ENCODE data around the gene TOB2.

DNA sequence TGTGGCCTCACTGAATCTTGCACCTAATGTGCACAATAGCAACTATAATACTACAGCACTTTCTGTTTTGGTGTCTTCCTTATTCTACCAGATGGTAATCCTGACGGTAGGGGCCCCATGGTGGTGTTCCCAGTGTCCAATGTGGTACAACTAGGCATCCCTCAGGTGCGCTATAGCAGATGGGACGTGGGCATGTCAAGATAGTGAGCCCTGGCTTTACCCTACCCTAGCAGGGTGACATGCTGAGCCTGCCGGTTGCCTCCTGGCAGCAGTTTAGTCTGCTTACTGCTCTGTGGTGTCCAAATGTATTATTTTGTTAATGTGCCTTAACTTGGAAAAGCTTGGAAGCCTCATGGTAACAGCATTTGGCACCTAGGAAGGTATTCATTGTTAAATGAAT, 41.5 kb upstream of the TOB2 start:
- TF ChIP-seq, protein P1, sequence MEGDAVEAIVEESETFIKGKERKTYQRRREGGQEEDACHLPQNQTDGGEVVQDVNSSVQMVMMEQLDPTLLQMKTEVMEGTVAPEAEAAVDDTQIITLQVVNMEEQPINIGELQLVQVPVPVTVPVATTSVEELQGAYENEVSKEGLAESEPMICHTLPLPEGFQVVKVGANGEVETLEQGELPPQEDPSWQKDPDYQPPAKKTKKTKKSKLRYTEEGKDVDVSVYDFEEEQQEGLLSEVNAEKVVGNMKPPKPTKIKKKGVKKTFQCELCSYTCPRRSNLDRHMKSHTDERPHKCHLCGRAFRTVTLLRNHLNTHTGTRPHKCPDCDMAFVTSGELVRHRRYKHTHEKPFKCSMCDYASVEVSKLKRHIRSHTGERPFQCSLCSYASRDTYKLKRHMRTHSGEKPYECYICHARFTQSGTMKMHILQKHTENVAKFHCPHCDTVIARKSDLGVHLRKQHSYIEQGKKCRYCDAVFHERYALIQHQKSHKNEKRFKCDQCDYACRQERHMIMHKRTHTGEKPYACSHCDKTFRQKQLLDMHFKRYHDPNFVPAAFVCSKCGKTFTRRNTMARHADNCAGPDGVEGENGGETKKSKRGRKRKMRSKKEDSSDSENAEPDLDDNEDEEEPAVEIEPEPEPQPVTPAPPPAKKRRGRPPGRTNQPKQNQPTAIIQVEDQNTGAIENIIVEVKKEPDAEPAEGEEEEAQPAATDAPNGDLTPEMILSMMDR (conservative IDR thresholded peaks at IDR 0.05): no peak
- TF ChIP-seq ZFX (IDR thresholded peaks at IDR 0.05): no peak

All from C4-2B (cell line).